Activated T-helper 2 cell treated with anti-CD3 and anti-CD28 coated beads, Interferon-gamma antibody, Interleukin-2, Interleukin-4, amounts not matched to agents 10 μg/mL and 5 μg/mL and 100 μg/mL, durations not matched to agents 14 hours and 24 hours and 36 hours (primary cell): Measurements from ENCODE around the gene SLC9A9. TPM values are rescaled to one million over a fixed set of nuclear protein-coding genes. Genes with fewer than 3 reads are reported as not detected.

ENCODE experiments used
- DNase-seq: peaks from one replicate; pipeline ENCODE4 v3.0.0; 2021; ENCODE audit warnings: low spot score
- H3K27ac Mint-ChIP-seq: one replicate; pipeline ENCODE4 v1.8.0; 2021; ENCODE audit warnings: mixed read lengths
- H3K27me3 Mint-ChIP-seq: one replicate; pipeline ENCODE4 v1.8.0; 2021; ENCODE audit warnings: low read depth, mixed read lengths
- H3K36me3 Mint-ChIP-seq: one replicate; pipeline ENCODE4 v1.8.0; 2021; ENCODE audit warnings: low read depth, mixed read lengths
- H3K4me1 Mint-ChIP-seq: one replicate; pipeline ENCODE4 v1.8.0; 2021; ENCODE audit warnings: low read depth, mixed read lengths
- H3K4me3 Mint-ChIP-seq: one replicate; pipeline ENCODE4 v1.8.0; 2021; ENCODE audit warnings: low read depth, mild to moderate bottlenecking, moderate library complexity, mixed read lengths
- H3K9me3 Mint-ChIP-seq: one replicate; pipeline ENCODE4 v1.8.0; 2021; ENCODE audit warnings: mixed read lengths
- intact Hi-C: fragments of 100-400 bp; cut with micrococcal nuclease; formaldehyde crosslinking; loops from one replicate; pipeline ENCODE4 v1.15.1; 2023
- total RNA-seq: library from RNA; stranded (reverse); gene quantifications from 2 replicates; pipeline ENCODE4 v1.2.3, GENCODE V29; 2022

SLC9A9 gene
- total RNA-seq, 1 donor from 2014 or later, result 1.6 TPM

- Mint-ChIP-seq H3K36me3 (no peaks in the 10 kb centered on the region), H3K9me3 (no peaks in the 10 kb centered on the region), H3K27me3 (peaks cover 1% of the 10 kb centered on the region), H3K4me3 (no peak overlapping the region), H3K27ac (no peak overlapping the region), H3K4me1 (peaks cover 16% of the 10 kb centered on the region)
- intact Hi-C loops, result no loop called here
- DNase-seq, result no peak
Observed at GRCh38 chr3:143367171-143367570, 481.1 kb downstream of the SLC9A9 start.

- Mint-ChIP-seq H3K27me3 (peaks cover 1% of the 10 kb centered on the region), H3K4me3 (no peak overlapping the region), H3K36me3 (no peaks in the 10 kb centered on the region), H3K9me3 (no peaks in the 10 kb centered on the region), H3K27ac (no peak overlapping the region), H3K4me1 (peaks cover 21% of the 10 kb centered on the region)
- intact Hi-C loops, result no loop called here
- DNase-seq, result no peak
Observed at GRCh38 chr3:143366672-143367071, 481.6 kb downstream of the SLC9A9 start.

GRCh38 chr3:143363949-143364348 is 484.3 kb downstream of the SLC9A9 start:
- no peaks in the 10 kb centered on the region for H3K36me3 Mint-ChIP-seq
- H3K27ac Mint-ChIP-seq, result no peak overlapping the region

GRCh38 chr3:143363276-143363675 is 485.0 kb downstream of the SLC9A9 start:
- no peak overlapping the region for H3K27ac Mint-ChIP-seq
- intact Hi-C loops, result no loop called here
- H3K4me1 Mint-ChIP-seq, result peaks cover 22% of the 10 kb centered on the region
- no peaks in the 10 kb centered on the region for H3K9me3 Mint-ChIP-seq
- no peaks in the 10 kb centered on the region for H3K27me3 Mint-ChIP-seq
- no peaks in the 10 kb centered on the region for H3K36me3 Mint-ChIP-seq
- H3K4me3 Mint-ChIP-seq, result no peak overlapping the region
- no peak for DNase-seq

More at GRCh38 chr3:143363949-143364348, 484.3 kb downstream of the SLC9A9 start:
- no peak for DNase-seq
- intact Hi-C loops, result no loop called here
- Mint-ChIP-seq H3K4me3 (no peak overlapping the region), H3K4me1 (peaks cover 22% of the 10 kb centered on the region), H3K9me3 (no peaks in the 10 kb centered on the region), H3K27me3 (no peaks in the 10 kb centered on the region)

GRCh38 chr3:143362115-143362991 is 485.9 kb downstream of the SLC9A9 start:
- H3K27ac Mint-ChIP-seq, result peak overlapping the region; percentile 53
- H3K36me3 Mint-ChIP-seq, result no peaks in the 10 kb centered on the region
- intact Hi-C loops, result no loop called here
- peak overlapping the region; percentile 10 for H3K4me3 Mint-ChIP-seq
- no peak for DNase-seq
- H3K9me3 Mint-ChIP-seq, result no peaks in the 10 kb centered on the region
- no peaks in the 10 kb centered on the region for H3K27me3 Mint-ChIP-seq
- H3K4me1 Mint-ChIP-seq, result peaks cover 22% of the 10 kb centered on the region

- Mint-ChIP-seq H3K27ac (no peak overlapping the region), H3K4me3 (no peak overlapping the region), H3K4me1 (peaks cover 22% of the 10 kb centered on the region), H3K36me3 (no peaks in the 10 kb centered on the region), H3K9me3 (no peaks in the 10 kb centered on the region), H3K27me3 (no peaks in the 10 kb centered on the region)
- intact Hi-C loops, result no loop called here
- DNase-seq, result no peak
Observed at GRCh38 chr3:143361589-143361988, 486.7 kb downstream of the SLC9A9 start.

GRCh38 chr3:143360244-143360643 is 488.0 kb downstream of the SLC9A9 start:
- no peaks in the 10 kb centered on the region for H3K27me3 Mint-ChIP-seq
- intact Hi-C loops, result no loop called here
- no peak overlapping the region for H3K27ac Mint-ChIP-seq
- H3K4me3 Mint-ChIP-seq, result no peak overlapping the region
- no peaks in the 10 kb centered on the region for H3K36me3 Mint-ChIP-seq
- H3K9me3 Mint-ChIP-seq, result no peaks in the 10 kb centered on the region
- H3K4me1 Mint-ChIP-seq, result peaks cover 22% of the 10 kb centered on the region
- no peak for DNase-seq

- DNase-seq, result no peak
- Mint-ChIP-seq H3K9me3 (no peaks in the 10 kb centered on the region), H3K27me3 (no peaks in the 10 kb centered on the region), H3K27ac (no peak overlapping the region), H3K4me3 (no peak overlapping the region), H3K4me1 (peaks cover 21% of the 10 kb centered on the region), H3K36me3 (no peaks in the 10 kb centered on the region)
- intact Hi-C loops, result no loop called here
Observed at GRCh38 chr3:143358793-143359491, 489.3 kb downstream of the SLC9A9 start.

- DNase-seq, result no peak
- intact Hi-C loops, result no loop called here
- no peaks in the 10 kb centered on the region for H3K36me3 Mint-ChIP-seq
- H3K9me3 Mint-ChIP-seq, result no peaks in the 10 kb centered on the region
- no peaks in the 10 kb centered on the region for H3K27me3 Mint-ChIP-seq
- no peak overlapping the region for H3K4me3 Mint-ChIP-seq
- H3K27ac Mint-ChIP-seq, result no peak overlapping the region
- peaks cover 17% of the 10 kb centered on the region for H3K4me1 Mint-ChIP-seq
Observed at GRCh38 chr3:143358155-143358792, 490.0 kb downstream of the SLC9A9 start.

- Mint-ChIP-seq H3K4me1 (peaks cover 11% of the 10 kb centered on the region), H3K27ac (no peak overlapping the region), H3K9me3 (no peaks in the 10 kb centered on the region), H3K4me3 (no peak overlapping the region), H3K36me3 (no peaks in the 10 kb centered on the region), H3K27me3 (no peaks in the 10 kb centered on the region)
- intact Hi-C loops, result no loop called here
- DNase-seq, result no peak
Observed at GRCh38 chr3:143357700-143358099, 490.6 kb downstream of the SLC9A9 start.

GRCh38 chr3:143356839-143357238 is 491.4 kb downstream of the SLC9A9 start:
- Mint-ChIP-seq H3K9me3 (no peaks in the 10 kb centered on the region), H3K27ac (no peak overlapping the region), H3K4me3 (no peak overlapping the region), H3K27me3 (no peaks in the 10 kb centered on the region), H3K4me1 (peaks cover 3% of the 10 kb centered on the region), H3K36me3 (no peaks in the 10 kb centered on the region)
- no peak for DNase-seq
- intact Hi-C loops, result no loop called here

GRCh38 chr3:143354342-143354741 is 493.9 kb downstream of the SLC9A9 start:
- no peak overlapping the region for H3K4me3 Mint-ChIP-seq
- no peak for DNase-seq
- no peak overlapping the region for H3K27ac Mint-ChIP-seq
- no peaks in the 10 kb centered on the region for H3K9me3 Mint-ChIP-seq
- H3K4me1 Mint-ChIP-seq, result peaks cover 9% of the 10 kb centered on the region
- H3K27me3 Mint-ChIP-seq, result no peaks in the 10 kb centered on the region
- intact Hi-C loops, result no loop called here
- no peaks in the 10 kb centered on the region for H3K36me3 Mint-ChIP-seq
